Testis (tissue), 2 donors: ENCODE results near the gene LTB4R.

Experiments used
- POLR2A ChIP-seq: fragments of 450-650 bp; IDR thresholded peaks from one replicate; pipeline ENCODE4 v1.6.1; 2017; ENCODE audit warnings: antibody characterized with exemption, mild to moderate bottlenecking, moderate library complexity
- TF ChIP-seq, protein P1 (sequence below), 3 experiments: fragments of 450-650 bp in 2 of 3; fragments of 200-600 bp in 1 of 3; sonication (generic) in 1 of 3; IDR thresholded peaks; one replicate each; pipeline ENCODE4 v1.5.1; 2016 to 2019; ENCODE audit warnings: antibody characterized with exemption in 3 of 3, mild to moderate bottlenecking in 2 of 3, moderate library complexity in 1 of 3

DNA sequence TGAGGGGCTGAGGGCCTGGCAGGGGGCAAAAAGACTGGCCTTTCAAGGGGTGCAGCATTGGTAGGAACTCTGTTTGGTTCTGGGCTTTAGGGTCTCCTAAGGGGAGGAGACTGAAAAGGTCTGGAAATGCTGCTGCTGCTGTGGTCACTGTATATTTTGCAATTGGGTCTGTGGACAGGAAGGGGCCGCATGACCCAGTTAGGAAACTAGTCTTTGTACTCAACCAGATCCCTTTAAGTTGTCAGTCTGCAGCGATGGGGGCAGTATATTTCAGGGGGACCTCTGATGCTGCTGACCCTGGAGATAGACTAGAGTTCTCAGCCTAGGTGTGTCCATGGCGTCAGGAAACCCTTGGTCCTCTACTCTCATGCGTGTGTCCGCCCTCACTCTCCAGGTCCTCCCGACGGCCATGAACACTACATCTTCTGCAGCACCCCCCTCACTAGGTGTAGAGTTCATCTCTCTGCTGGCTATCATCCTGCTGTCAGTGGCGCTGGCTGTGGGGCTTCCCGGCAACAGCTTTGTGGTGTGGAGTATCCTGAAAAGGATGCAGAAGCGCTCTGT is 4.0 kb downstream of the LTB4R start:
- TF ChIP-seq, protein P1, sequence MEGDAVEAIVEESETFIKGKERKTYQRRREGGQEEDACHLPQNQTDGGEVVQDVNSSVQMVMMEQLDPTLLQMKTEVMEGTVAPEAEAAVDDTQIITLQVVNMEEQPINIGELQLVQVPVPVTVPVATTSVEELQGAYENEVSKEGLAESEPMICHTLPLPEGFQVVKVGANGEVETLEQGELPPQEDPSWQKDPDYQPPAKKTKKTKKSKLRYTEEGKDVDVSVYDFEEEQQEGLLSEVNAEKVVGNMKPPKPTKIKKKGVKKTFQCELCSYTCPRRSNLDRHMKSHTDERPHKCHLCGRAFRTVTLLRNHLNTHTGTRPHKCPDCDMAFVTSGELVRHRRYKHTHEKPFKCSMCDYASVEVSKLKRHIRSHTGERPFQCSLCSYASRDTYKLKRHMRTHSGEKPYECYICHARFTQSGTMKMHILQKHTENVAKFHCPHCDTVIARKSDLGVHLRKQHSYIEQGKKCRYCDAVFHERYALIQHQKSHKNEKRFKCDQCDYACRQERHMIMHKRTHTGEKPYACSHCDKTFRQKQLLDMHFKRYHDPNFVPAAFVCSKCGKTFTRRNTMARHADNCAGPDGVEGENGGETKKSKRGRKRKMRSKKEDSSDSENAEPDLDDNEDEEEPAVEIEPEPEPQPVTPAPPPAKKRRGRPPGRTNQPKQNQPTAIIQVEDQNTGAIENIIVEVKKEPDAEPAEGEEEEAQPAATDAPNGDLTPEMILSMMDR (IDR thresholded peaks at IDR 0.05): no peak
- TF ChIP-seq POLR2A: no peak
